Heart left ventricle (tissue), 16 donors: ENCODE data around the gene OGFR. TPM values are rescaled to one million over a fixed set of nuclear protein-coding genes. Genes with fewer than 3 reads are reported as not detected.
"Not testable (repeated sequence)": the region's sequence is repeated elsewhere in the genome, so short reads cannot be mapped to it uniquely, and the experiment has no call there.

Experiments used
- ATAC-seq, 4 donors: fragments of 200-7000 bp; cut with Tn5 transposase; one replicate each; pipeline ENCODE4 v1.9.1; 2020 to 2022; ENCODE audit warnings: moderate library complexity in 4 of 4, mild to moderate bottlenecking in 3 of 4, moderate number of reproducible peaks in 1 of 4
- DNase-seq, 5 donors: peaks; one replicate each; pipeline ENCODE4 v3.0.0-alpha.2; 2020
- H3K27ac ChIP-seq, 12 donors: fragments of 200-600 bp; sonication (generic) in 4 of 12; one replicate each; pipeline versions ENCODE4 v1.5.0 to v1.8.0; 2016 to 2022; ENCODE audit warnings: mild to moderate bottlenecking in 2 of 12
- H3K27me3 ChIP-seq, 9 donors: fragments of 200-600 bp; sonication (generic) in 2 of 9; one replicate each; pipeline versions ENCODE4 v1.5.1 to v1.8.0; 2016 to 2022; ENCODE audit warnings: mild to moderate bottlenecking in 3 of 9
- H3K36me3 ChIP-seq, 9 donors: fragments of 200-600 bp; sonication (generic) in 2 of 9; one replicate each; pipeline versions ENCODE4 v1.5.0 to v1.8.0; 2018 to 2022; ENCODE audit warnings: mild to moderate bottlenecking in 2 of 9
- H3K4me1 ChIP-seq, 12 donors: fragments of 200-600 bp; sonication (generic) in 4 of 12; one replicate each; pipeline versions ENCODE4 v1.5.0 to v1.8.0; 2016 to 2022; ENCODE audit warnings: mild to moderate bottlenecking in 3 of 12
- H3K4me3 ChIP-seq, 12 donors: fragments of 200-600 bp; sonication (generic) in 4 of 12; one replicate each; pipeline versions ENCODE4 v1.5.0 to v1.8.0; 2017 to 2022; ENCODE audit warnings: mild to moderate bottlenecking in 9 of 12, moderate library complexity in 4 of 12
- H3K9me3 ChIP-seq, 12 donors: fragments of 200-600 bp; sonication (generic) in 4 of 12; one replicate each; pipeline versions ENCODE4 v1.5.0 to v1.8.0; 2016 to 2022; ENCODE audit warnings: mild to moderate bottlenecking in 1 of 12
- POLR2A ChIP-seq, 2 donors: fragments of 450-650 bp; IDR thresholded peaks; one replicate each; pipeline ENCODE4 v1.6.1; 2017; ENCODE audit warnings: antibody characterized with exemption in 2 of 2, mild to moderate bottlenecking in 2 of 2, moderate library complexity in 2 of 2
- WGBS, 4 donors: extraction: QIAGEN DNeasy Blood & Tissue Kit in 2 of 4; methylation state at CpG; one replicate each; pipeline versions ENCODE4 v1.1.5 to v1.1.7; 2013 to 2018; 5-methylcytosine and 5-hydroxymethylcytosine counted together
- intact Hi-C, 10 donors: fragments of 100-400 bp; cut with DNase I; formaldehyde crosslinking; loops; one replicate each; pipeline versions ENCODE4 v1.11.1 to v1.14.2; 2022
- polyA plus RNA-seq, 2 donors: library from polyadenylated mRNA; stranded (reverse); fragments of 200-250 nt; gene quantifications; one replicate each; pipeline ENCODE4 v1.2.3, GENCODE V29; 2013
- total RNA-seq, 9 donors: library from RNA; depleted of rRNA in 2 of 9; stranded (reverse); fragments of >200 nt in 2 of 9; fragmentation: NEBNext Ultra II Directional in 3 of 9; extraction: Animal tissue kit (Norgen Biotek cat#: 25700) in 3 of 9; gene quantifications; one replicate each; pipeline versions ENCODE4 v1.1.0 to v1.2.4, GENCODE V29; 2016 to 2023
- TF ChIP-seq, protein P1 (sequence below), 12 donors: fragments of 200-600 bp; sonication (generic) in 4 of 12; IDR thresholded peaks; one replicate each; pipeline versions ENCODE4 v1.5.0 to v1.8.0; 2018 to 2022; ENCODE audit warnings: antibody characterized with exemption in 12 of 12, mild to moderate bottlenecking in 5 of 12
- donor health status: ischemic (EF 13 %, LVEDD 7.1; RV severe dilation, severe dysfunction).
- donor health status: healthy with polysubstance abuse.
- donor health status: DM: no; HTN: yes; CAD: no.
- donor health status: DM: no; HTN: no; CAD: no.
- donor health status: ischemic (EF 25% LVEDD 6.9; RV normal size, moderate dysfunction).
- donor health status: ischemic (EF 25% LVEDD 5.7; RV mildly dilated, moderate dysfunction).
- donor health status: healthy.
- donor health status: DM: yes; HTN: yes; CAD: no.
- donor health status: ischemic (EF 35%, LVEDD 5.7; RV mildly dilated, moderate dysfunction).
- donor health status: nonischemic (EF 11% LVEDD 7.7; RV severe dilation, severe dysfunction).
- donor health status: DM: yes; HTN: yes; CAD: no.
- donor health status: PGD.
- donor health status: ischemic (EF 29% LVEDD 5.4; RV normal size, mild dysfunction).
- donor health status: nonischemic (EF 23%, LVEDD 6.1; RV moderate dilation, normal function).

OGFR gene
- total and polyA plus RNA-seq, 11 donors, result 14.9 to 46.9 (median 21.2) TPM

- Histone ChIP-seq H3K27ac (no peak overlapping the region), H3K4me3 (no peak overlapping the region), H3K27me3 (no peaks in the 10 kb centered on the region), H3K36me3 (peaks cover 0 to 5% (median 0%) of the 10 kb centered on the region in 9 donors), H3K4me1 (no peaks in the 10 kb centered on the region), H3K9me3 (no peaks in the 10 kb centered on the region)
- no peak for DNase-seq
- intact Hi-C loops, result no loop called here
- WGBS, 4 donors, result 95 to 98% (median 97%) methylated on average over 7 of the region's 7 CpGs
- TF ChIP-seq, protein P1, sequence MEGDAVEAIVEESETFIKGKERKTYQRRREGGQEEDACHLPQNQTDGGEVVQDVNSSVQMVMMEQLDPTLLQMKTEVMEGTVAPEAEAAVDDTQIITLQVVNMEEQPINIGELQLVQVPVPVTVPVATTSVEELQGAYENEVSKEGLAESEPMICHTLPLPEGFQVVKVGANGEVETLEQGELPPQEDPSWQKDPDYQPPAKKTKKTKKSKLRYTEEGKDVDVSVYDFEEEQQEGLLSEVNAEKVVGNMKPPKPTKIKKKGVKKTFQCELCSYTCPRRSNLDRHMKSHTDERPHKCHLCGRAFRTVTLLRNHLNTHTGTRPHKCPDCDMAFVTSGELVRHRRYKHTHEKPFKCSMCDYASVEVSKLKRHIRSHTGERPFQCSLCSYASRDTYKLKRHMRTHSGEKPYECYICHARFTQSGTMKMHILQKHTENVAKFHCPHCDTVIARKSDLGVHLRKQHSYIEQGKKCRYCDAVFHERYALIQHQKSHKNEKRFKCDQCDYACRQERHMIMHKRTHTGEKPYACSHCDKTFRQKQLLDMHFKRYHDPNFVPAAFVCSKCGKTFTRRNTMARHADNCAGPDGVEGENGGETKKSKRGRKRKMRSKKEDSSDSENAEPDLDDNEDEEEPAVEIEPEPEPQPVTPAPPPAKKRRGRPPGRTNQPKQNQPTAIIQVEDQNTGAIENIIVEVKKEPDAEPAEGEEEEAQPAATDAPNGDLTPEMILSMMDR (IDR thresholded peaks at IDR 0.05), result no peak
- TF ChIP-seq POLR2A (IDR thresholded peaks at IDR 0.05), result no peak
- no peak for ATAC-seq
Measured at GRCh38 chr20:62844182-62844581, 39.5 kb downstream of the OGFR start.

GRCh38 chr20:62845416-62846160 is 41.0 kb downstream of the OGFR start:
- Histone ChIP-seq H3K27ac (no peak overlapping the region), H3K9me3 (no peaks in the 10 kb centered on the region), H3K4me1 (no peaks in the 10 kb centered on the region), H3K36me3 (peaks cover 0 to 5% (median 2%) of the 10 kb centered on the region in 9 donors), H3K4me3 (no peak overlapping the region), H3K27me3 (no peaks in the 10 kb centered on the region)
- TF ChIP-seq, protein P1 (IDR thresholded peaks at IDR 0.05), result no peak
- TF ChIP-seq POLR2A (IDR thresholded peaks at IDR 0.05), result no peak
- peak in 1 of 4 donors; percentile 54 for ATAC-seq
- intact Hi-C loops, result no loop called here
- 86 to 93% (median 91%) methylated on average over 16 of the region's 16 CpGs for WGBS, 4 donors
- no peak for DNase-seq

DNA sequence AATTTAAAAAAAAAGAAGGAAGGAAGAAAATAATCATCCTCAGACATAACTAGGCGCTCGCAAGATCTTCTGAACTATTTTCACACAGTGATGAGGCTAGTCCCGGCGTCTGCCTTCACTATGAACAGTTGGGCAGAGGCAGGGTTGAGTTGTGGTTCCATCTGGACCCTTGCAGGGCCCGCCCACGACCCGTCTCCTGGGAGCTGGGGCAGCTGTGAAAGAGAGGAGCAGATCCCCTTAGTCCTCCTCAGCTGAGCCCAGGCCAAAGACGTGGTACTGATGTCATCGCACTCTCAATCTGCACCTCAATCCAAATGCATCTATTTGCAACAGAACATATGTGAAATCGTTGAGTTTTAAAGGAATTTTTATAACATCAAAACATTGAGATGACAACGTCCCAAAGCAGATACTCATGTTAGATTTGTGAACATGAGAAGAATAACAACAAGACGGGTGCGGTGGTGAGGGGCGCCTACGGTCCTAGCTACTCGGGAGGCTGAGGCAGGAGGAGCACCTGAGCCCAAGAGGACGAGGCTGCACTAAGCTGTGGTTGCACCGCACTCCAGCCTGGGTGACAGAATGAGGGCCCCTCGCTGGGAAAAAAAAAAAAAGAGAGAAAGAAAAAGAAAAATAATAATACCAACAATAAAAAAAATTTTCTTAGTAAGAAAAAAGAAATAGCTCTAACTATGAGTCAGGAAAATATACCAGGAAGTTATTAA is 41.7 kb downstream of the OGFR start:
- H3K36me3 ChIP-seq, result peaks cover 0 to 9% (median 3%) of the 10 kb centered on the region in 9 donors
- WGBS, 4 donors, result 83 to 89% (median 84%) methylated on average over 19 of the region's 19 CpGs
- no peaks in the 10 kb centered on the region for H3K4me1 ChIP-seq
- TF ChIP-seq POLR2A (IDR thresholded peaks at IDR 0.05), result no peak
- TF ChIP-seq, protein P1 (IDR thresholded peaks at IDR 0.05), result no peak
- no peak overlapping the region for H3K27ac ChIP-seq
- H3K27me3 ChIP-seq, result no peaks in the 10 kb centered on the region
- intact Hi-C loops, result no loop called here
- peak in 3 of 4 donors; percentile 45 to 84 (median 66) for ATAC-seq
- no peak overlapping the region for H3K4me3 ChIP-seq
- DNase-seq, result peak; percentile 64 to 82 (median 66)
- H3K9me3 ChIP-seq, result no peaks in the 10 kb centered on the region

DNA sequence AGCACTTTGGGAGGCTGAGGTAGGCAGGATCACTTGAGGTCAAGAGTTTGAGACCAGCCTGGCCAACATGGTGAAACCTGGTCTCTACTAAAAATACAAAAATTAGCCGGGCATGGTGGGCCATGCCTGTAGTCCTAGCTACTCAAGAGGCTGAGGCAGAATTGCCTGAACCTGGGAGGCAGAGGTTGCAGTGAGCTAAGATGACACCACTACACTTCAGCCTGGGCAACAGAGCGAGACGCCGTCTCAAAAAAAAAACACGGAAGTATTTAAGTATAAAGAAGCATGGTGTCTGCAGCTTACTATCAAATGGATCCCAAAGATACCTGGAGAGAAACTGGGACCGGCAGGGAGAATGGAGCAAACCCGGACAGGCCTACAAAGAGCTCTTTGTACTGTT is 44.3 kb downstream of the OGFR start:
- 96 to 98% (median 97%) methylated on average over 7 of the region's 7 CpGs for WGBS, 4 donors
- not testable (repeated sequence) for ATAC-seq

More for the DNA sequence above, 44.3 kb downstream of the OGFR start:
- H3K9me3 ChIP-seq, DNase-seq, H3K27me3 ChIP-seq, intact Hi-C loops, H3K4me1 ChIP-seq, H3K27ac ChIP-seq, H3K4me3 ChIP-seq: not testable (repeated sequence)
- H3K36me3 ChIP-seq, result peaks cover 0 to 27% (median 19%) of the 10 kb centered on the region in 9 donors
